ENCODE results near the gene C2CD5.

- no peak for TF ChIP-seq EP300 (conservative IDR thresholded peaks at IDR 0.05; ENCODE audit: poor library complexity, severe bottlenecking)
- no peak for TF ChIP-seq SMC3 (conservative IDR thresholded peaks at IDR 0.05; ENCODE audit: poor library complexity)
- no peak for TF ChIP-seq CTCF (IDR thresholded peaks at IDR 0.05; ENCODE audit: poor library complexity, severe bottlenecking)
- no peak for TF ChIP-seq POLR2AphosphoS5 (IDR thresholded peaks at IDR 0.05)
- TF ChIP-seq EZH2 (IDR thresholded peaks at IDR 0.05; ENCODE audit: borderline replicate concordance, insufficient read depth, low read length, poor library complexity, severe bottlenecking) = no peak
- no peak for TF ChIP-seq RAD21 (conservative IDR thresholded peaks at IDR 0.05)
Measured at GRCh38 chr12:22494319-22494718, 50.0 kb downstream of the C2CD5 start.

Measured in neural cell (in vitro differentiated cells).